Prostate gland (tissue), 2 donors: Measurements from ENCODE around the gene ZNF343. TPM values are rescaled to one million over a fixed set of nuclear protein-coding genes. Genes with fewer than 3 reads are reported as not detected.
A peak's percentile ranks its signal among the peaks of the same experiment; 100 is the strongest.

Experiments used
- DNase-seq: peaks from one replicate; pipeline ENCODE4 v3.0.0-alpha.2; 2019; ENCODE audit warnings: low spot score
- H3K27ac ChIP-seq, 2 donors: fragments of 200-600 bp; sonication (generic); 2 replicates each; pipeline ENCODE4 v1.5.1; 2017 to 2019
- H3K27me3 ChIP-seq: fragments of 200-600 bp; sonication (generic); replicated peaks from 2 replicates; pipeline ENCODE4 v1.5.1; 2019; ENCODE audit not compliant: insufficient read depth
- H3K36me3 ChIP-seq, 2 donors: fragments of 200-600 bp; sonication (generic); 1 replicate in 1 of 2; 2 replicates in 1 of 2; pipeline versions ENCODE4 v1.5.1 to v1.8.1; 2017 to 2019
- H3K4me1 ChIP-seq: fragments of 200-600 bp; sonication (generic); replicated peaks from 2 replicates; pipeline ENCODE4 v1.5.1; 2019
- H3K4me3 ChIP-seq, 2 donors: fragments of 200-600 bp; sonication (generic); 2 replicates each; pipeline ENCODE4 v1.5.1; 2017 to 2019
- H3K9me3 ChIP-seq: fragments of 200-600 bp; sonication (generic); 2 replicates; pipeline ENCODE4 v1.5.1; 2017
- POLR2A ChIP-seq: fragments of 450-650 bp; IDR thresholded peaks from one replicate; pipeline ENCODE4 v1.6.1; 2016; ENCODE audit warnings: antibody characterized with exemption, mild to moderate bottlenecking
- POLR2AphosphoS5 ChIP-seq: sonication (generic); formaldehyde crosslinking; IDR thresholded peaks from one replicate; pipeline ENCODE4 v1.6.1; 2017; ENCODE audit warnings: antibody characterized with exemption
- WGBS: methylation state at CpG from one replicate; pipeline ENCODE4 v1.1.5; 2018; 5-methylcytosine and 5-hydroxymethylcytosine counted together
- intact Hi-C: fragments of 100-400 bp; cut with DNase I; formaldehyde crosslinking; loops from one replicate; pipeline ENCODE4 v1.14.2; 2022
- total RNA-seq, 2 donors: library from RNA; depleted of rRNA; stranded (reverse); fragments of >200 nt; gene quantifications; one replicate each; pipeline ENCODE4 v1.1.0, GENCODE V29; 2016
- TF ChIP-seq, protein P1 (sequence below), 4 experiments: fragments of 200-600 bp in 2 of 4; fragments of 450-650 bp in 2 of 4; sonication (generic) in 2 of 4; IDR thresholded peaks; 1 replicate in 3 of 4; 2 replicates in 1 of 4; pipeline ENCODE4 v1.5.1; 2016 to 2019; ENCODE audit warnings: antibody characterized with exemption in 4 of 4, mild to moderate bottlenecking in 2 of 4, moderate library complexity in 2 of 4

The ZNF343 gene
- total RNA-seq, 2 donors from 2014 or later, result 8.0 to 10.4 TPM

DNA sequence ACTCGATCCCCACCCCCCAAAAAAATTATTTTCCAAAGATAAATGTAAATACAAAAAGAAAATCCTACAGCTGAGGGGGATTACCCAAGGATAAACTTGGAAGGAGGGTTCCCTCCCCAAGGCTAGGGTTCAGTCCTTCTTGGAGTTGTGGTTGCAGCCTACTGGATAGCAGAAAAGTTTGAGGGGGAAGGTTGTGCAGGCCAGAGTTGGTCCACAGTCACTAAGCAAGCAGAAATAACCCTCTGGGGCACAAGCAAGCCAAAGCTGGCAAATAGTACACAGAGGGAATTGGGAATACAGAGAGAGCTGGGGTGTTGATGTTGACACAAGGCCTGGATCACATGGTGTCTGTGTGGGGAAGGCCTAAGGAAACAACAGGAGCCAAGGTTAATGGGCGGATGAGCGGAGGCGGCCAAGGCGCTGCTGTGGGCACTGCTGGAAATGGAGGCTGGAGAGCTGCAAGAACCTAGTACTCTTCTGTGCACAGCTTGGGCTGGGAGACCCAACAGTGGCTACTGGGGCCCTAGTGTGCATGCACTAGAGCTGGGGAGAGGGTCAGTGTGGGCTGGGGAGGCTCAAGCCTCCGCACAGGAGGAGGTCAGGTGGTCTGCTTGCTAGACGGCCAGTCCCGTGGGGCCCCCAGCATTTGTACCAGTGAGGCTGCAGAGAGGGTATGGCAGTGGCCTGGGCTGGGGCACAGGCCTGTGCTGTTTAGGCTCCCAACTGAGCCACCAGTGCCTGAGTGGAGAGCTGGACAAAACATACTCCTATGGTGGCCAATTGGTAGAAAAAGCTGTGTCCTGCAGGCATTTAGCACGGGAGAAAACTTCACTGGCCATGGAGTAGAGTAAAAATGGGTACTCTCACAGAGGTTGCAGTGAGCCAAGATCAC lies 32.6 kb downstream of the ZNF343 start:
- TF ChIP-seq, protein P1, sequence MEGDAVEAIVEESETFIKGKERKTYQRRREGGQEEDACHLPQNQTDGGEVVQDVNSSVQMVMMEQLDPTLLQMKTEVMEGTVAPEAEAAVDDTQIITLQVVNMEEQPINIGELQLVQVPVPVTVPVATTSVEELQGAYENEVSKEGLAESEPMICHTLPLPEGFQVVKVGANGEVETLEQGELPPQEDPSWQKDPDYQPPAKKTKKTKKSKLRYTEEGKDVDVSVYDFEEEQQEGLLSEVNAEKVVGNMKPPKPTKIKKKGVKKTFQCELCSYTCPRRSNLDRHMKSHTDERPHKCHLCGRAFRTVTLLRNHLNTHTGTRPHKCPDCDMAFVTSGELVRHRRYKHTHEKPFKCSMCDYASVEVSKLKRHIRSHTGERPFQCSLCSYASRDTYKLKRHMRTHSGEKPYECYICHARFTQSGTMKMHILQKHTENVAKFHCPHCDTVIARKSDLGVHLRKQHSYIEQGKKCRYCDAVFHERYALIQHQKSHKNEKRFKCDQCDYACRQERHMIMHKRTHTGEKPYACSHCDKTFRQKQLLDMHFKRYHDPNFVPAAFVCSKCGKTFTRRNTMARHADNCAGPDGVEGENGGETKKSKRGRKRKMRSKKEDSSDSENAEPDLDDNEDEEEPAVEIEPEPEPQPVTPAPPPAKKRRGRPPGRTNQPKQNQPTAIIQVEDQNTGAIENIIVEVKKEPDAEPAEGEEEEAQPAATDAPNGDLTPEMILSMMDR (IDR thresholded peaks at IDR 0.05), result no peak
- TF ChIP-seq POLR2A, result no peak
- no peak for TF ChIP-seq POLR2AphosphoS5
- no peaks in the 10 kb centered on the region for H3K27me3 ChIP-seq
- 93% methylated on average over 8 of the region's 9 CpGs for WGBS
- no peak overlapping the region for H3K27ac ChIP-seq
- no peaks in the 10 kb centered on the region for H3K4me1 ChIP-seq
- H3K36me3 ChIP-seq, result no peaks in the 10 kb centered on the region
- no peaks in the 10 kb centered on the region for H3K9me3 ChIP-seq
- H3K4me3 ChIP-seq, result no peak overlapping the region
- DNase-seq, result no peak
- intact Hi-C loops, result no loop called here

DNA sequence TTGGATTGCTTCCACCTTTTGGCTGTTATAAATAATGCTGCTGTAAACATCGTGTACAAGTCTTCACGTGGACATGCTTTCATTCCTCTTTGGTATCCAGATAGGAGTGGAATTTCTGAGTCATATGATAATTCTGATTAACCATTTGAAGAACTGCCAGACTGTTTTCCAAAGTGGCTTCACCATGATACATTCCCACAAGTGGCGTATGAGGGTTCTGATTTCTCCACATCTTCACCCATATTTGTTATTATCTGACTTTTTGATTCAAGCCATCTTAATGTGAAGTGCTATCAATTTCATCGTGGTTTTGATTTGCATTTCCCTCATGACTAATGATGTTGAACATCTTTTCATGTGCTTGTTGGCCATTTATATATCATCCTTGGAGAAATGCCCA lies 35.2 kb downstream of the ZNF343 start:
- H3K4me3 ChIP-seq, result no peak overlapping the region
- H3K9me3 ChIP-seq, result no peaks in the 10 kb centered on the region
- TF ChIP-seq, protein P1 (IDR thresholded peaks at IDR 0.05), result no peak
- TF ChIP-seq POLR2A (no peak), POLR2AphosphoS5 (no peak)
- no peaks in the 10 kb centered on the region for H3K36me3 ChIP-seq
- intact Hi-C loops, result loop anchor here (5.0 kb wide), 1 partner anchor 189 kb away; the partner anchor contains the start of gene IDH3B
- 57% methylated on average over 4 of the region's 4 CpGs for WGBS
- no peaks in the 10 kb centered on the region for H3K27me3 ChIP-seq
- no peak overlapping the region for H3K27ac ChIP-seq
- peaks cover 6% of the 10 kb centered on the region for H3K4me1 ChIP-seq
- DNase-seq, result no peak

DNA sequence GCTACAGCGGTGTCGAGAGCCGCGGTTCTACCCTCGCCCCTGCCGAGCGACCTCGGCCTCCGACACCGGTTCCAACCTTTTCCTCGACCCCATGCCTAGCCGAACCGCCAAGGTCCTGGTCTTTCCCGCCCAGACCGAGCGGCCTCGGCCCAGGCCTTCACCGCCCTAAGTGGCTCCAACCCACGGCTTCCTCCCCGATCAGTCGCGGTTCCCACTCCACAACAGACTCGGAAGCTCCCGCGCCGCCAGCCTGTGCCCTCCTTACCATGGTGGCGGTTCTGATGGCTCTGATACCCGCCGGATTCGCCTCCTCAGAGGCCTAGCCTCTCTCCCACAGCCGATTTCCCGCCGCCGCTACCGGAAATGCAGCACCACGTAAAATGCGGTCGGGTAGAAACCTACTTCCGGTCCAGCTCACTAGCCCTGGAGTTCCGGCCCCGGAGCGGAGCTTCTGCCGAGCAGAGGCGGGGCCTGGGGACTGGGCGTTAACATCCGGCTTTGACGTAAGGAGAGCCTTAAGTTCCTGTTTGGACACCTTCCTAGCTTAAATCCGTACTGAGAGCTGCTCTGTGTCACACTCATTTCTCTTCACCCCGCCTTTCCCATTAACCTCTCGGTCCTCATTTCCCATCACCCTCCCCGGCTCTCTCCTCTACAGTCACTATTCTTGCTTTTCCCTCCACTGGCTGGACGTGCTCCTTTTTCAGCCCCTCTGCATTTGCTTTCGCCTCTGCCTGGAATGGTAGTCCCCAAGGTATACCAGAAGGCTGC lies 38.1 kb downstream of the ZNF343 start, which contains the start of gene SNRPB:
TSS of gene SNRPB (minus strand) at position 367 of the 771 bp plus-strand sequence. CDS start at position 268, 99 bp downstream.
- H3K9me3 ChIP-seq, result no peaks in the 10 kb centered on the region
- DNase-seq, result peak; percentile 98
- TF ChIP-seq, protein P1 (IDR thresholded peaks at IDR 0.05), result peak in 1 of 4 experiments; percentile 11
- TF ChIP-seq POLR2A, result peak; percentile 98
- peak; percentile 100 for TF ChIP-seq POLR2AphosphoS5
- peak within 1 kb of the TSS; percentile 65 to 70 for H3K4me3 ChIP-seq
- WGBS, result under 1% methylated on average over 51 of the region's 53 CpGs
- peaks cover 9% of the 10 kb centered on the region for H3K4me1 ChIP-seq
- intact Hi-C loops, result loop anchor here (2.0 to 5.0 kb wide), 2 partner anchors 38 to 192 kb away; partner anchors contain the start of genes IDH3B and ZNF343
- H3K36me3 ChIP-seq, result peaks cover 0 to 1% of the 10 kb centered on the region in 2 donors
- peak within 1 kb of the TSS; percentile 88 to 91 for H3K27ac ChIP-seq
- H3K27me3 ChIP-seq, result no peaks in the 10 kb centered on the region

DNA sequence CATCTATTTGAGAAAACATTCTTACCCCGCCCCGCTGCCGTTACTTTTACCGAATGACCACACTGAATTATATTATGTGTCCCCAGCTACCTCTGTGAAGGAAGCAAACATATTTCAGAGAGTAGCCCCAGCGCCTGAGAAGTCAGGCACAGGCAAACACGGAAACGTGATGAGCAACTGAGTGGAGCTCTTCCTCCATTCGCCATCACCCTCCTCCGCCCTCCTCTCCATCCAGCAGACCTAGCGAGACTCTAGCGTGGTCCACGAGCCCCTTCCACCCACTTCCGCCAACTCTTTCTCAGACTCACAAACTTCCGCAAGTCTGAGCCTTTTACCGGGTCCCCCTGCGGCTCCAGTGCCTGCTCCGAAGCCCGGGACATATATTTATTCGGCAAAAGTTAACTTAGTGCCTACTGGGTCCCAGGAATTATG lies 38.7 kb downstream of the ZNF343 start:
- H3K27ac ChIP-seq, result peak overlapping the region; percentile 88 to 91
- TF ChIP-seq, protein P1 (IDR thresholded peaks at IDR 0.05), result no peak
- TF ChIP-seq POLR2A (no peak), POLR2AphosphoS5 (no peak)
- peaks cover 0 to 7% of the 10 kb centered on the region in 2 donors for H3K36me3 ChIP-seq
- H3K4me3 ChIP-seq, result peak overlapping the region; percentile 65 to 70
- peaks cover 9% of the 10 kb centered on the region for H3K4me1 ChIP-seq
- DNase-seq, result peak; percentile 35
- WGBS, result under 1% methylated on average over 19 of the region's 19 CpGs
- no peaks in the 10 kb centered on the region for H3K9me3 ChIP-seq
- H3K27me3 ChIP-seq, result no peaks in the 10 kb centered on the region
- intact Hi-C loops, result loop anchor here (2.0 to 5.0 kb wide), 3 partner anchors 39 to 368 kb away; partner anchors contain the start of genes IDH3B, STK35 and ZNF343
